ENCODE measurements around the gene PTGES2. TPM values are rescaled to one million over a fixed set of nuclear protein-coding genes. Genes with fewer than 3 reads are reported as not detected.
A peak's percentile ranks its signal among the peaks of the same experiment; 100 is the strongest.

Gene PTGES2
- total RNA-seq, 1 donor from 2014 or later: 101 TPM

GRCh38 chr9:128092199-128092977 lies 35.1 kb downstream of the PTGES2 start:
- intact Hi-C loops (cut with DNase I): no loop called here
- no peaks in the 10 kb centered on the region for H3K36me3 ChIP-seq
- H3K4me3 ChIP-seq: peak overlapping the region; percentile 15 to 29
- H3K27ac ChIP-seq: peak overlapping the region; percentile 91
- H3K9me3 ChIP-seq: no peaks in the 10 kb centered on the region
- DNase-seq (ENCODE audit: extremely low spot score in 2 of 2): no peak
- no peaks in the 10 kb centered on the region for H3K27me3 ChIP-seq
- no peak for TF ChIP-seq POLR2A (IDR thresholded peaks at IDR 0.05)
- TF ChIP-seq POLR2AphosphoS5 (IDR thresholded peaks at IDR 0.05; ENCODE audit: insufficient read depth in 1 of 2, low read depth in 1 of 2): no peak
- TF ChIP-seq CTCF (IDR thresholded peaks at IDR 0.05): no peak
- peaks cover 82% of the 10 kb centered on the region for H3K4me1 ChIP-seq

- TF ChIP-seq POLR2AphosphoS5 (IDR thresholded peaks at IDR 0.05; ENCODE audit: insufficient read depth in 1 of 2, low read depth in 1 of 2): no peak
- no peak for TF ChIP-seq CTCF (IDR thresholded peaks at IDR 0.05)
- H3K9me3 ChIP-seq: no peaks in the 10 kb centered on the region
- H3K27me3 ChIP-seq: no peaks in the 10 kb centered on the region
- peak overlapping the region; percentile 91 for H3K27ac ChIP-seq
- H3K36me3 ChIP-seq: no peaks in the 10 kb centered on the region
- H3K4me3 ChIP-seq: peak overlapping the region; percentile 15 to 29
- intact Hi-C loops (cut with DNase I): no loop called here
- H3K4me1 ChIP-seq: peaks cover 74% of the 10 kb centered on the region
- no peak for DNase-seq (ENCODE audit: extremely low spot score in 2 of 2)
These were observed 36.0 kb downstream of the PTGES2 start for GRCh38 chr9:128091571-128091970.

GRCh38 chr9:128091144-128091543 lies 36.4 kb downstream of the PTGES2 start:
- no peaks in the 10 kb centered on the region for H3K9me3 ChIP-seq
- peak overlapping the region; percentile 15 to 29 for H3K4me3 ChIP-seq
- H3K27me3 ChIP-seq: no peaks in the 10 kb centered on the region
- DNase-seq (ENCODE audit: extremely low spot score in 2 of 2): no peak
- intact Hi-C loops (cut with DNase I): no loop called here
- peak overlapping the region; percentile 91 for H3K27ac ChIP-seq
- H3K4me1 ChIP-seq: peaks cover 69% of the 10 kb centered on the region
- H3K36me3 ChIP-seq: no peaks in the 10 kb centered on the region
- peak in 1 of 2 donors; percentile 19 for TF ChIP-seq POLR2AphosphoS5 (IDR thresholded peaks at IDR 0.05; ENCODE audit: insufficient read depth in 1 of 2, low read depth in 1 of 2)
- no peak for TF ChIP-seq CTCF (IDR thresholded peaks at IDR 0.05)
- no peak for TF ChIP-seq POLR2A (IDR thresholded peaks at IDR 0.05)

- intact Hi-C loops (cut with DNase I): no loop called here
- peaks cover 64% of the 10 kb centered on the region for H3K4me1 ChIP-seq
- TF ChIP-seq CTCF (IDR thresholded peaks at IDR 0.05) (no peak), POLR2A (IDR thresholded peaks at IDR 0.05) (no peak), POLR2AphosphoS5 (IDR thresholded peaks at IDR 0.05; ENCODE audit: insufficient read depth in 1 of 2, low read depth in 1 of 2) (no peak)
These were observed 38.2 kb downstream of the PTGES2 start for GRCh38 chr9:128089299-128089698.

GRCh38 chr9:128088253-128088945 lies 39.1 kb downstream of the PTGES2 start:
- Histone ChIP-seq H3K27ac (peak overlapping the region; percentile 40), H3K36me3 (no peaks in the 10 kb centered on the region), H3K9me3 (no peaks in the 10 kb centered on the region), H3K27me3 (no peaks in the 10 kb centered on the region), H3K4me1 (peaks cover 64% of the 10 kb centered on the region), H3K4me3 (no peak overlapping the region)
- TF ChIP-seq CTCF (IDR thresholded peaks at IDR 0.05) (no peak), POLR2A (IDR thresholded peaks at IDR 0.05) (no peak), POLR2AphosphoS5 (IDR thresholded peaks at IDR 0.05; ENCODE audit: insufficient read depth in 1 of 2, low read depth in 1 of 2) (no peak)
- intact Hi-C loops (cut with DNase I): no loop called here
- DNase-seq (ENCODE audit: extremely low spot score in 2 of 2): no peak

More at GRCh38 chr9:128089299-128089698, 38.2 kb downstream of the PTGES2 start:
- Histone ChIP-seq H3K27me3 (no peaks in the 10 kb centered on the region), H3K36me3 (no peaks in the 10 kb centered on the region), H3K4me3 (no peak overlapping the region), H3K27ac (peak overlapping the region; percentile 27), H3K9me3 (no peaks in the 10 kb centered on the region)
- no peak for DNase-seq (ENCODE audit: extremely low spot score in 2 of 2)

Measured in vagina (tissue), 2 donors.